Umbilical cord (tissue), 2 donors: ENCODE measurements around the gene SVIP. TPM values are rescaled to one million over a fixed set of nuclear protein-coding genes. Genes with fewer than 3 reads are reported as not detected.
A peak's percentile ranks its signal among the peaks of the same experiment; 100 is the strongest.

Source experiments
- DNase-seq: peaks from one replicate; pipeline ENCODE4 v3.0.0-alpha.2; 2015; ENCODE audit warnings: low spot score
- total RNA-seq: library from RNA; depleted of rRNA; stranded (reverse); fragments of >200 nt; gene quantifications from one replicate; pipeline ENCODE4 v1.2.3, GENCODE V29; 2014; ENCODE audit warnings: low replicate concordance; ENCODE audit not compliant: insufficient read depth

SVIP gene
- total RNA-seq, 1 donor from 2014 or later = 7.5 TPM

DNA sequence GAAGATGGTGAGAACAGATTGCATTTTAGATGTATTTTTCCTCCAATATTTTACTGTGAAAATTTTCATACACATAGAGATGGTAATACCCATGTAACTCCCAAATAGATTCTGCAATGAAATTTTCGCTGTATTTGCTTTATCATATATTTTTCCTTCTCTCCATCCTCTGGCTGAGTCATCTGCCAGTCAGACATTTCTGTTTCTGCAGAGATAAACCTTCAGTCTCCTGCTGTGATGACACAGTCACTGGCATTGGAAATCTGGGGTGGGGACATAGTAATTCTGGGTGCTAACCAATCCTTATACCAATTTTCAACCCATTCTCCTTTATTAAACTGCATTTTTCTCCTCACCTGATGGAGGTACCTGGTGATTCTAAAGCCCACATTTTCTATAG lies 33.7 kb downstream of the SVIP start:
- no peak for DNase-seq

DNA sequence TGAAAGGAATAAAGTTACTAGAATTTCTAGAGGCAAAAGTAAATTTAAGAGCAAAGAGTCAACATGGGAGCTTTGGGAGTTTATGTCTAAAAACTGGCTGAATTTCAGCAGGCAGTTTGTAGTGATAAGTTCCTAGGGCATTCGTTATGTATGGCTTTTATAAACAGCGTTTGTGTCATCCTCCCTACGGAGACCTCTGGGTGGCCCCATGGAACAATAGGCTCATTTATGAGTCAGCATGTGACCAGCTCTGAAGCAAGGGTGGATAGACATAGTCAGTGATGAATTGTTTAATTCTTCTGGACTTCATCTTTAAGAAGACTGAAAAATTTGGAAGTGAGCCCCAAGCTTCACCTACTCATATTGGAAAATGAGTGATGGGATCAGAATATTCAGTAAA lies 37.1 kb downstream of the SVIP start:
- no peak for DNase-seq

GRCh38 chr11:22787551-22788162 lies 41.9 kb downstream of the SVIP start:
- DNase-seq = peak; percentile 70

GRCh38 chr11:22787055-22787454 lies 42.5 kb downstream of the SVIP start:
- no peak for DNase-seq

DNA sequence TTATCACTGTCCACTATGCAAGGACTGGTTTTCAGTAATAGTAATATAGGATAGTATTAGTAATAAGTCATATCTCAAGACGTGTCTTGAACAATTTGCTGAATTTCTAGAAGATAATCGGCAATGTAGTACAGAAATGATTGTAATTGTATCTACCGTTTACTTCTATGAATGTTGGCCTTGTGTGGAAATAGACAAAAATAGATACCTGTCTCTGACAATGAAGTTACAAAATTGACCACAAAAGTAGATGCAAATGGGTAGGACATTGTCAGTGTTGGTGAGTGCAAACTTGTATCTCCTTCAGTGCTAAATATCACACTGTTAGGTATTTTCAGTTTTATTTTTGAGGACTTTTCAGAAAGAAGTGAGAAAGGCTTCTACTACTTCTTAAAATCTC lies 43.1 kb downstream of the SVIP start:
- DNase-seq = no peak

GRCh38 chr11:22785251-22785650 lies 44.4 kb downstream of the SVIP start:
- DNase-seq = peak; percentile 27

DNA sequence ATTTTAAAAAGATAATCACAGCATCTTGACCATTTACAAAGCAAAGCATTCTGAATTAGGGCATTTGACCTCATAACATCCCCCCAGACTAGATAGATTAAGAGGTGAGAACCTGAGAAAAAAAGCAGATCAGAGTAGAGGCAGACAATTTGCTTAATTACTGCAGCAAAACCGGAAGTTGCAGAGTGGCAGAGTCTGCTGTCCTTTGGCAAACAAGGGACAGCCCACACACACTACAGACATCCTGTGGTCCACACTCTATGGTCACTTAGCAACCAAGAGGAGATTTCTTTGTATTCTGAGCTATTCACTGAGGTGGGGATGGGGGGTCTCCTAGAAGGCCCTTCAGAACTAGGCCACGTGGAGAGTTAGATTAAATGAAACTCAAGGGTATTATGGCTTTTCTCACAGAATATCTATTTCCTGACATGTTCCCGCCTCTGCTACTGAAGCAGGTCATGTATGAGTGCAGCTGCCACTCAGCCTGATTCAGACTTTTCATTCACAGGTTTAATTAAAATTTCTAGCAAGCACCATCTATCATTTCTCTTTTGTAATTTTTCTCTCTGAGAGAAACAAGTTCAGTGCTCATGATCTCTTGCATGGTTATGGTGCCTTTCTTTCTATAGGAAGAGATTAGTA lies 48.5 kb downstream of the SVIP start:
- DNase-seq = no peak

DNA sequence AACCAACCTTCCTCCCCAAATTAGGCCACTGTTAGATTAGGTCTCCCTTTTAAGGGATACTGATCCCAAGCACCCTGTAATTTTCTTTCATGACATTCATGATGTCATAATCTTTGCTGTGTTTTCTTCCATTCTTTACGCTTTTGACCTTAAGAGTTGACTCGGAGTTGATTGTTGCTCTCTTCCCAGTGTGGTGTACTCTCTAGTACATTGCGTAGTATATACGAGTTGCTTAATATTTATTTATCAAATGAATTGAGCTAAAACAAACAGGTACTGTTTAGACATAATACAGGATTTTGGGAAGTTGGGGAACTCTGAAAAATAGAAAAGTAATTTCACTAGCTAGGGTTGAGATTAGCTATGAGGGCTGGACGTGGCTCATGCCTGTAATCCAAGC lies 49.8 kb downstream of the SVIP start:
- no peak for DNase-seq

DNA sequence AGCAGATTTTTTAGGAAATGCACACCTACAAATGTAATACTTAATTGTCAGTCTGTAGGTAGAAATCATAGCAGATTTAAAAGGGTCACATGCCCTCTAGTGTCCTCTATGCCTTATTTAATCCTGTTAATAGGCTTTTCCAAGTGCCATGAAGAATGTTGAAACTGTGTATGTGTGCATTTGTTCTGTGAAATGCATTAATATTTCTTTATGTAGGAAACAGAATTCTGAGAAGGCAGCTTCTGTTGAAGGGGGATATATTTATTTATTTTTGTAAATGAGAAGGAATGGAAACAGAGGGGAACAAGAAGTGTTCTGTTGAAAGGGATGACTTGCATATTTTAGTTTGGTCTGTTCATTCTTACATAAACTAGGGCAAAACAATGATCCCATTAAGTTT lies 51.0 kb downstream of the SVIP start:
- DNase-seq = no peak

DNA sequence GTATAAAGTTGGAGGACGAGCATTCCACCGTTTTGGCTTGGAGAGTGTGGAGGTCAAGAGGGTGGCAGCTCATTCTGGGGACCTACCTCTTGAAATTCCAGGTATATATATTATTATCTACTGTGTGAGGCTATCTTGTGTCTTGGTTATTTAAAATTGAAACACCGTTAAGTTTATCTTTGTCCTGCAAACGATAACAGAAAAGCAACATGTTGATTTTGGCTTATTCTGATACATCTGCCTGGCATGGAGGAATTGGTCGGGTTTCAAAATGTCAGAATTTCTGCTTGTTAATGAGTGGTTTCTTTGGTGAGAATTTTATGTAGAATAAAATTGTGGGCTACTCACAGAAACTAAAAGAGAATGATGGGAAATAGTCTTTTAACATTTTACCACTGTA lies 54.4 kb downstream of the SVIP start:
- no peak for DNase-seq

DNA sequence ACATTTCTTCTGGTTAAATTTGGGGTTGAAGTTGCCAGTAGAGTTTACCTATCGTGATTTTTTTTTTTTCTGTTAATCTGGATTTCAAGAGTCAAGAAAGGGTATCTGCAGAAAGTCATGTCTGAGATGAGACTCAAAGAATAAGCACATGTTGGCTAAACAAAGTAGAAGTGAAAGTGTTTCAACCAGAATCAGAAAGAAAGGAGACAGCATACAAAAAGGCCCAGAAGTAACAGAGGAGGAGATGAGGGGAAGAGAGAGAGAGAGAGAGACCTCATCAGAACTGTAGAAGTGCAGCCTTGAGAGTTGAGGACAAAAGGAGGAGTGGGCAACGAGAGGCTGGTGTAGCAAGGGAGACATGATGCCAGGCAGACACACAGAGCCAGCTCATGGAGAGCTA lies 54.9 kb downstream of the SVIP start:
- DNase-seq = no peak

DNA sequence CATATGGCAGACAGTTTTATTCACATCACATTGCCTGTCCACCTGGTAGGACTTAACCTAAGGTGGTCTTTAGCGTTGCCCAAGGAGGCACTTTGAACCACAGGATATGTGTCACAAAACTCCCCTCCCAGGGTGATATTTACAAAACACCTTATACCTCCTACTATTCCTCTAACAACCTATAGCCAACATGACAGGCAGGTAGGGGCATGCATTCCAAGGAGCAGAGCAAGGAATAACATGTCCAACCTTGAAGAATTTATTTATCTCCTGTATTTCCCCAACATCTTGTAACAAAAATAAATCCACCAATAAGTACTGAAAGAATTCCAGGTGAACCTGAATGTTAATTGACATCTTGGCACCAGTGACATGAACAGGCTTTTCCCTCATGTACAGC lies 60.5 kb downstream of the SVIP start:
- no peak for DNase-seq

Other genes starting within 250 kb of the SVIP start
- gene FANCF, start 204.0 kb downstream of the SVIP start, total RNA-seq = 7.5 TPM
- gene GAS2, start 163.2 kb downstream of the SVIP start, total RNA-seq = 7.7 TPM
- not detected for gene CCDC179, start 30.7 kb upstream of the SVIP start, total RNA-seq